ENCODE results near the gene CTNNBL1.
"Not testable (repeated sequence)": the region's sequence is repeated elsewhere in the genome, so short reads cannot be mapped to it uniquely, and the experiment has no call there.

Gene CTNNBL1

DNA sequence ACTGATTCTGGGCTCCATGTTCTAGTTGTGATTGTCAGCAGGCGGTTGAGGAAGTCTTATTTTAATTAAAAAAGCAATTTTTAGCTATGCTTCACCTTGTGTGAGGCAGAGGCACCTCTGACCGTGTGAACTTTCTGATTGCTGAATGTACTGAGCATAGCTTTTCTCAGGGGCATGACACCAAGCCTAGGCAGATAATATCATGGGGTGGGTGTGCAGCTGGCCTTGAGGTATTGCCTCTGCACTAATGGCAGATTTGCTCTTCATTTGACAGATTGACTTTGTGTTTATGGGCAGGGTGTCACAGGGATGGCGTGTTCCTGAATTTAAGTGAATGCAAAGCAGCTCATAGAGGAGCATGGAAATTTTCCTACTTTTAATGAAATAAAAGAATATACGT lies 19.6 kb downstream of the CTNNBL1 start:
- no peak for DNase-seq

DNA sequence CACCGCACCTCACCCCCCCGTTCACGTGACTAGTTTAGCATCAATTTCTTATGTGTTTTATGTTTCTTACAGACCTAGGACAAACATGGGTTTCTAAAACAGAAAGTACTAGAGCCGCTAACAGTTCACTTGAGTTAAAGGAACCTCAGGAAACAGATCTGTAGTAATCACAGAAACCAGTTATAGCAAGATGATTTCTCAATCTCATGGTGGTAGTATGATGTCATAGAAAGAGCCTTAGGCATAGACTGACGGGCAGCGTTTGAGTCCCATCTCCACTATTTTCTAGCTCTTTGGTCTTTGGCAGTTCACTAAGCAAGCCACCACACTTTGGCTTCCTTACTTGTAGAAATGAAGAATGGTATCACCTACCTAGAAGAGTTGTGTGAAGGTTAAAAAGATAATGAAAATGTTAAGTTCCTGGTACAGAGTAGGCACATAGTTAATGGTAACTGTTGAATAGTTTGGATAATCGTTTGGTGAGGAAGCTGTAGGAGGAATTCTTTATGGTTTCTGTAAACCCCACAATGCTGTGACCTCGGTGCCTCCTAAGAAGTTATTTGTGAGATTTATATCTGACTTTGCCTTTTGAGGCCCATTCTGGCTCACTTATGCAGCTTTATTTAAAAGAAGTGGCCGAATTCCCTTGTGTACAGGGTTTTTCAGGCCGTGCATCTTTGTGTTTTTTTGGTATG lies 21.3 kb downstream of the CTNNBL1 start:
- DNase-seq, result no peak

GRCh38 chr20:37721751-37722150 lies 27.9 kb downstream of the CTNNBL1 start:
- DNase-seq, result no peak

GRCh38 chr20:37722312-37722711 lies 28.5 kb downstream of the CTNNBL1 start:
- DNase-seq, result not testable (repeated sequence)

DNA sequence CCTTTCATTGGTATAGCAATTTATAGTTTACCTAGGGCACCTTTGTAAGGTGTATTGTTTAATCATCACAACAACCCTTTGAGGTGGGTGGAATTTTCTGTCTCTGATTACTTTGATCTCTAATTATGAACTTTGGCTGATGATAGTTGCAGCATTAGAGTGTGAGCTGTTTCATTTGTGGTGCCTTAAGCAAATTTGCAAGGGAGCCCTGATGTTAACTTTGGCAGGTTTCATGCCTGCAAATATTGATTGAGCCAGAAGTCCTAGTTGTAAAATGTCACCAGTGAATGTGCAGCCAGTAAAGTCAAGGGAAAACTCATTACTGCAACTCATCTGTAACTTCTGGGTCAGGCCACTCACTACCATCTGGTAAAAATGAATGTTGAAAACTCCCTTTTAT lies 29.8 kb downstream of the CTNNBL1 start:
- DNase-seq, result no peak

DNA sequence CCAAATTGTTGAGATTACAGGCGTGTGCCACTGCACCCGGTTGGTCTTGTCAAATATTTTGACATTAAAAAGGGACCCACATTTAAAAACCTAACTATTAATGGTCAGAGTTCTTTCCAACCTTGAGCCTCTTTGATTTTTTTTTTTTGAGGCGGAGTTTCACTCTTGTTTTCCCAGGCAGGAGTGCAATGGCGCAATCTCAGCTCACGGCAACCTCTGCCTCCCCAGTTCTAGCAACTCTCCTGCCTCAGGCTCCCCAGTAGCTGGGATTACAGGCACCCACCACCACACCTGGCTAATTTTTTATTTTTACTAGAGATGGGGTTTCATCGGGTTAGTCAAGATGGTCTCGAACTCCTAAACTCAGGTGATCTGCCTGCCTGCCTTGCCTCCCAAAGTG lies 31.3 kb downstream of the CTNNBL1 start:
- no peak for DNase-seq

DNA sequence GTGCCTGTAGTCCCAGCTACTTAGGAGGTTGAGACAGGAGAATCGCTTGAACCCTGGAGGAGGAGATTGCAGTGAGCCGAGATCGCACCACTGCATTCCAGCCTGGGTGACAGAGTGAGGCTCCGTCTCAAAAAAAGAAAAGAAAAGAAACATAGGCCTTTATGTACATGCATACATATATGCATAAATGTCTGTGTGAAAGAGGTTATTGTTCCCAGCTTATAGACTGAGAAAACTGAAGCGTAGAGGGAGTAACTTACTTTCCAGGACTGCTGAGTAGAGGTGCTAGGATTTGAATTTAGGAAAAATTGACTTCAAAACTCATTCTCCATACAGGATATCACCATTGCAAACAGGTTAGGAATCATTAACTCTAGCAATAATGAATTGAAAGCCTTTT lies 32.0 kb downstream of the CTNNBL1 start:
- DNase-seq, result no peak

- no peak for DNase-seq
Observed at GRCh38 chr20:37726321-37726720, 32.5 kb downstream of the CTNNBL1 start.

- no peak for DNase-seq
Observed at GRCh38 chr20:37726971-37727956, 33.4 kb downstream of the CTNNBL1 start.

GRCh38 chr20:37727957-37728634 lies 34.3 kb downstream of the CTNNBL1 start:
- no peak for DNase-seq

- DNase-seq, result no peak
Observed at GRCh38 chr20:37728635-37728983, 34.8 kb downstream of the CTNNBL1 start.

GRCh38 chr20:37729452-37729851 lies 35.6 kb downstream of the CTNNBL1 start:
- DNase-seq, result no peak

DNA sequence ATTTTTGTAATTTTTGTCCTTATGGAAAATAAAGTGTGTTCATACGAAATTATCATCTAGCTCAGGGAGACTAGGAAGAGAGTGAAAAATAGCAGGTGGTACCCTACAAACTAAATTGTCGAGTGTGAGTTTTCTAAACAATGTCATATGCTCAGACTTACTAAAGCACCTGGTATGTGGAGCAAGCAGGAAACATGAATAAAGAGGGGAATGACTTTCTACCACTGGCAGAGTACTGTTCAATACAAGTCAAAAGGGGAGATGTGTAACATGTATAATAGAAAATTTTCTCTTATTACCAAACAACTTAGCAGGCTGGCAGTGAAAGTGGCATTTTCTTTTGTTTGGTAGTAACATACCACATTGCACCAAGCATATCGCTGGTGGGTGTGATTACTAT lies 36.1 kb downstream of the CTNNBL1 start:
- DNase-seq, result no peak

- no peak for DNase-seq
Observed at GRCh38 chr20:37733416-37733815, 39.6 kb downstream of the CTNNBL1 start.

DNA sequence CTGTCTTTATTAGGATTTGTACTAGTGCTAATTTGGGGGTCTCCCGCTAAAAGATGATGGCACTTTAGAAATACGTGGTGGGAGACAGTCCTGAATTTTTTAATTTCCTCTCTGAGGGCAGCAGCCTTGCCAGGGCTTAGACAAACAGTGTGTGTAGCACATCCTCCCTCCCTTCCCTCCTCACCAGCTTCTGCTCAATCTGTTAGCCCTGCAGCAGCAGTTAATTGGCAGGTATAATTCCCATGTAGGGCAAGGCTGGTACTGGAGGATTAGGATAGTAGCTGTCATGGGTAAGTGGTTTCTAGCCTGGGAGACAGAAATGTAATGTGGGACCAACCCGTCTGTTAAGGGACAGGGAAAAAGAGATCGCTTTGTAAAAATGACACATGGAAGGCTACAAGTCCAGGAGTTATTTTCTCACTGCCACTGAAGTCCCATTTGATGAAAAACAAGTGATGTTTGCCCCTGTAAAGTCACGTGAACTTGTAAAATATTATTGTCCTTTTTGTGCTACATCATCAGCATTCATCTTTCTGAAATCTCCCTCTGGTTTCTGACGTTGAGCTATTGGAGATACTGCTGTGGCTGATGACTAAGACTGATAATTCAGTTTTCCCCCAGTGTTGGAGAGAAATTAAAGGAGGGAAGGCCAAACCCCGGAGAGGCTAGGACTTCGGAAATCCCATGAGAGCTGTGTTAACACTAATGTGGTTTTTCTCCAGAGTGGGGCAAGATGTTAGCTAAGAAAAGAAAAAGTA lies 40.6 kb downstream of the CTNNBL1 start:
- DNase-seq, result no peak

GRCh38 chr20:37735541-37735940 lies 41.7 kb downstream of the CTNNBL1 start:
- DNase-seq, result no peak

DNA sequence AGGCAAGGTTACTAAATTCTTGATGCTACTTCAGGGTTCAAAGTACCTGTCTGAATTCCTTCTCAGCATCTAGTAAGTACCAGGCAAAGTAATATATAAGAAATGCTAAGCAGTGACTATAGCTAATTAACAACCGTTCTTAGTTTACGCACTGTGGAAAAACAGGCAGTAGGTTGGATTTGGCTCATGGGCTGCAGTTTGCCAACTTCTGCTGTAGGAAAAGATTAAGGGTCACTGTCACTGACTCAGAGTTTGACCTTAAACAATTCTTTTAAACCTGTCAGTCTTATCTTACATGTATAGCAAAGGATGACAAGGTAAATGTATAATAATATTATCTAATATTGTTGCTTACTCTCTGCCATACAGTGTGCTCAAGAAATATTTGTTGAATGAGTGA lies 42.3 kb downstream of the CTNNBL1 start:
- no peak for DNase-seq

DNA sequence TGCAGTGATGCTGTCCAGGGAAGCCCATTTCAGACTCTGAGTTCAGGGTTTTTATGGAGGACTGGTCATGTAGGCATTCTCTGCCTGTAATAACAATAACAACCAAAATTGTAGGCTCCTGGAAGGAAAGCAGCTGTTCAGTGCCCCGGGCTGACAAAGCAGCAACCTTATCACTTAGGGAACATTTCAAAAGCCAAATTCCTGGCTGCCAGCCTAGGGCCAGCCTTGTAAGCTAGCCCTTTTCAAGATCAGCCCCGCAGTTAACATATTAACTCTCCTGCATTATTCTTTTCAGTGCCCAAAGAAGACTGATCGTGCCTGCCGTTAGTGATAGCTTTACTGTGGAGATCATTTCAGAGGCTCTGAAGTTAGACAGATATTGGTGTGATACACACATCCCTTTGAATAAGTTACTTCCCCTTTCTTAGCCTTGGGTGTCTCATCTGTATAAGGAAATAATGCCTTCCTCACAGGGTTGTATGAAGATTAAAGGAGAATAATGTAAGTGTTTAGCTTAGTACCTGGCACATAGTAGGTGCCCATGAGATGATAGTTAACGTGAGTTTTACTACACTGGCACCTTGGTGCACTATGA lies 44.1 kb downstream of the CTNNBL1 start:
- no peak for DNase-seq

- DNase-seq, result no peak
Observed at GRCh38 chr20:37741055-37741454, 47.2 kb downstream of the CTNNBL1 start.

DNA sequence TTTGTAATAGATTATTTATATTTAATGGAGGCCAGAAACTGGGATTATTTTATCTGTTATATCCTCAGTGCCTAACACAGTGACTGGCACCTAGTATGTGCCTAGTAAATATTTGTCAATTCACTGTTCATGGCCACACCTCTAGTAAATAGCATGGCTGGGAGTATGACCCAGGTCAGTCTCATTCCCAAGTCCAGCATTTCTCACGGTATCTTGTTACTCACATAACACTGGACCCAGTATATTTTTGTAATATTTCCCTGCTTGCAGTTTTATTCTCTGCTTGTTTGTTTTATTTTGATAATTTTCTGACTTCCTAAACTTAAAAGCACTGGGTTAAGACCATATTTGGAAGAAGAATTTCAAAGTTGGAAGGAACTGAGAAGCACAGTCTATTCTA lies 47.7 kb downstream of the CTNNBL1 start:
- DNase-seq, result no peak

- no peak for DNase-seq
Observed at GRCh38 chr20:37742131-37742530, 48.3 kb downstream of the CTNNBL1 start.

DNA sequence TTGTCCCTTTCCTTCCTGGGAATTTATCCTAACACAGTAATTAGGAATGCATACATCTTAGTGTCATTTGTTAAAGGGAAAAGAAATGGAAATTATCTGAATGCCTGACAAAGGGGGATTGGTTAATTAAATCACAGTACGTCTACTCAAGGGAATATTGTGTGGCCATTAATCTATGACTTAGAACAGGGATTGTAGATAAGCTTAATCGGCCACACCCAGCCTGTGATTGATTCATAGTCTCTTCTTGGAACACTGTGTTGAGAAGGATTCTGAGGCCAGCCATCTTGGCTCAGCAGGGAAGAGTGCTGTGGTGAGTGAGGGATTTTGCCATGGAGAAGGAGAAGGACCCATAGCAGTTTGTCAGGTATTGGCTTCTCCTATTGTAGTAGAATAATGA lies 50.5 kb downstream of the CTNNBL1 start:
- no peak for DNase-seq

GRCh38 chr20:37745553-37745952 lies 51.7 kb downstream of the CTNNBL1 start:
- DNase-seq, result no peak
